Type B pancreatic cell (in vitro differentiated cells): Measurements from ENCODE around the gene PELI3. TPM values are rescaled to one million over a fixed set of nuclear protein-coding genes. Genes with fewer than 3 reads are reported as not detected.

Experiments used
- DNase-seq: peaks from one replicate; pipeline ENCODE4 v3.0.0; 2021; ENCODE audit warnings: mixed read lengths; ENCODE audit not compliant: unreplicated experiment; ENCODE audit errors: extremely low spot score
- H3K27ac Mint-ChIP-seq: 2 replicates; pipeline ENCODE4 v1.8.0; 2021; ENCODE audit warnings: mild to moderate bottlenecking, mixed read lengths
- H3K27me3 Mint-ChIP-seq: 2 replicates; pipeline ENCODE4 v1.8.0; 2021; ENCODE audit warnings: mixed read lengths
- H3K36me3 Mint-ChIP-seq: 2 replicates; pipeline ENCODE4 v1.8.0; 2021; ENCODE audit warnings: mixed read lengths
- H3K4me1 Mint-ChIP-seq: one replicate; pipeline ENCODE4 v1.8.0; 2021; ENCODE audit warnings: mixed read lengths; ENCODE audit not compliant: unreplicated experiment
- H3K4me3 Mint-ChIP-seq: 2 replicates; pipeline ENCODE4 v1.8.0; 2021; ENCODE audit warnings: mild to moderate bottlenecking, mixed read lengths
- H3K9me3 Mint-ChIP-seq: 2 replicates; pipeline ENCODE4 v1.8.0; 2021; ENCODE audit warnings: mixed read lengths
- CTCF ChIP-seq: fragments of 200-600 bp; sonication (generic); conservative IDR thresholded peaks from 2 replicates; pipeline ENCODE4 v1.5.0; 2021; ENCODE audit warnings: antibody characterized with exemption, mild to moderate bottlenecking
- total RNA-seq: library from RNA; stranded (reverse); gene quantifications from 2 replicates; pipeline ENCODE4 v1.2.1, GENCODE V29; 2021; ENCODE audit warnings: low replicate concordance

The PELI3 gene
- total RNA-seq, 1 donor from 2014 or later, result 17.9 TPM

- TF ChIP-seq CTCF, result no peak
- Mint-ChIP-seq H3K36me3 (no peaks in the 10 kb centered on the region), H3K9me3 (no peaks in the 10 kb centered on the region), H3K4me1 (peaks cover 15% of the 10 kb centered on the region), H3K27me3 (no peaks in the 10 kb centered on the region), H3K4me3 (peak overlapping the region; percentile 30), H3K27ac (no peak overlapping the region)
- DNase-seq, result no peak
Observed at GRCh38 chr11:66470015-66470414, 3.3 kb downstream of the PELI3 start.

GRCh38 chr11:66471142-66471541 is 4.4 kb downstream of the PELI3 start:
- Mint-ChIP-seq H3K4me3 (no peak overlapping the region), H3K27ac (no peak overlapping the region), H3K27me3 (no peaks in the 10 kb centered on the region), H3K4me1 (peaks cover 11% of the 10 kb centered on the region), H3K36me3 (no peaks in the 10 kb centered on the region), H3K9me3 (no peaks in the 10 kb centered on the region)
- TF ChIP-seq CTCF, result no peak
- no peak for DNase-seq

GRCh38 chr11:66472054-66472453 is 5.3 kb downstream of the PELI3 start:
- H3K4me1 Mint-ChIP-seq, result peaks cover 17% of the 10 kb centered on the region
- H3K36me3 Mint-ChIP-seq, result peaks cover 4% of the 10 kb centered on the region
- no peak for DNase-seq

GRCh38 chr11:66473167-66473566 is 6.5 kb downstream of the PELI3 start:
- Mint-ChIP-seq H3K27me3 (no peaks in the 10 kb centered on the region), H3K9me3 (no peaks in the 10 kb centered on the region), H3K4me3 (no peak overlapping the region), H3K27ac (no peak overlapping the region), H3K36me3 (peaks cover 4% of the 10 kb centered on the region), H3K4me1 (peaks cover 15% of the 10 kb centered on the region)
- TF ChIP-seq CTCF, result no peak
- DNase-seq, result no peak

More at GRCh38 chr11:66472054-66472453, 5.3 kb downstream of the PELI3 start:
- H3K27ac Mint-ChIP-seq, result no peak overlapping the region
- TF ChIP-seq CTCF, result no peak
- no peaks in the 10 kb centered on the region for H3K27me3 Mint-ChIP-seq
- no peak overlapping the region for H3K4me3 Mint-ChIP-seq
- H3K9me3 Mint-ChIP-seq, result no peaks in the 10 kb centered on the region

- Mint-ChIP-seq H3K4me3 (no peak overlapping the region), H3K27ac (no peak overlapping the region), H3K4me1 (peaks cover 13% of the 10 kb centered on the region), H3K9me3 (no peaks in the 10 kb centered on the region), H3K27me3 (no peaks in the 10 kb centered on the region), H3K36me3 (peaks cover 4% of the 10 kb centered on the region)
- no peak for TF ChIP-seq CTCF
- DNase-seq, result no peak
Observed at GRCh38 chr11:66473608-66474515, 7.2 kb downstream of the PELI3 start.
